Left renal cortex interstitium (tissue), 4 donors: ENCODE results near the gene RPUSD4. TPM values are rescaled to one million over a fixed set of nuclear protein-coding genes. Genes with fewer than 3 reads are reported as not detected.

Experiments used
- DNase-seq, 4 donors: peaks; one replicate each; pipeline ENCODE4 v3.0.0-alpha.2; 2013; ENCODE audit warnings: low read depth in 4 of 4, low spot score in 2 of 4, missing footprints in 1 of 4
- polyA plus RNA-seq, 4 donors: library from polyadenylated mRNA; unstranded; fragments of 120-200 nt; gene quantifications; one replicate each; pipeline ENCODE4 v1.2.1, GENCODE V29; 2013; ENCODE audit not compliant: insufficient read length in 4 of 4

The RPUSD4 gene
- polyA plus RNA-seq, 4 donors: 29.4 to 40.0 (median 34.4) TPM

DNA sequence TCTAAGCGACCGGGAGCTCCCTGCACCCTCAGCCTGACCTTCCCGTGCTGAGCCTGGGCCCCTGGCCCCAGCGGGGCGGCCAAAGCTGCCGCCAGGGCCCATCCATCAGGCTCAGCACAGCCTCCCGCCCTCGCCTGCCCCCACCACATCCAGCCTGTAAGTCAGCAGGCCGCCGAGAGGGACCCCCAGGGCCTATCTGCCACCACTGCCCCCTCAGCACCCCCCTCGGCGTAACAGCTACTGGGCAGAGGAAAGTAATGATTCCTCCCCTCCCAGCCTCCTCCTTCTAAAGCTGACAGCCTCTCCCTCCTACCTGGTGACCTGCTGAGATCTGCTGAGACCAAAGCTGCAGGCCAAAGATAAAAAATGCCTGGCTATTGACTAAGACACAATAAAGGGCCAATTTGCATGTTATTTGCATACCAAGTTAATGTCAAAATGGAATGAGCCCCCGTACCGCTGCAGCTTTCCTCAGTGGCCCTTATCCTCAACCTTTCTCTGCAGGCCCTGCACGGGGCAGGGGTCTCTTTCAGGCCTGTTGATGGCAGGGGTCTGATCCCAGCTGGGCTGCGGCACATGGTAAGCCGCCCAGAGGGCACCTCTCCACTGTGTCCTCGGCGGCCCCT lies 51.6 kb downstream of the RPUSD4 start:
- DNase-seq: no peak

DNA sequence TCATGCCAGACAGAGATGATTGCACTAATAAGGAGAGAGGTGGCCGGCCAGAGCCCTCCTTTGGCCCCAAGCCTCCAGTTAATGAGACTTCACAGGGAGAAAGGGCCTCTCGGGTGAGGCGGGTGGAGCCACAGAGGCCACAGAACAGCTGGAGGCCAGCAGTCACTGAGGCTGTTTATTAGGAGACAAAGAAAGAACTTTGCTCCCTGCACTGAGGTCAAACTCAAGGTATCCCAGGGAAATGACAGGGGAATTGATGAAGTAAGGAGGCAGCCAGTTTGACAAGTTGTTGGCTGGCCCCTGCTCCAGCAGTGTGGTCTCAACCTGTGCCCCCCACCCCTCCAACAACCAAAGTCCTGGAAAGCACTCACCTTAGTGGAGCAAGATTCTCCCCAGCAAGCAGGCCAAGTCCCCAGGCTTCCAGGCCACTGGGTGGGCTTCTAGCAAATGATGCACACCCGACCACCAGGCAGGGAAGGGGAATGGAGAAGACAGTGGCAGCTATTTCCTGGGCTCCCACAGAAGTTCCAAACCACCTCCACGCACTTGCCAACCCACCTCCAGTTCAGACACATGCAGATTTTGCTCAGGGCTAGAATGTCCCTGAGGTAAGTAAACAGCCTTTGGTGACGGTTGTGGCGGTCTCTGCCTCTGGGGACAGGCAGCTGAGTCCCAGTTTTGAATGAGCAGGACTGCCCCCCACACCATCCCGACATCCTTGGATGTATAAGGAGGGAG lies 53.2 kb downstream of the RPUSD4 start:
- DNase-seq: no peak

DNA sequence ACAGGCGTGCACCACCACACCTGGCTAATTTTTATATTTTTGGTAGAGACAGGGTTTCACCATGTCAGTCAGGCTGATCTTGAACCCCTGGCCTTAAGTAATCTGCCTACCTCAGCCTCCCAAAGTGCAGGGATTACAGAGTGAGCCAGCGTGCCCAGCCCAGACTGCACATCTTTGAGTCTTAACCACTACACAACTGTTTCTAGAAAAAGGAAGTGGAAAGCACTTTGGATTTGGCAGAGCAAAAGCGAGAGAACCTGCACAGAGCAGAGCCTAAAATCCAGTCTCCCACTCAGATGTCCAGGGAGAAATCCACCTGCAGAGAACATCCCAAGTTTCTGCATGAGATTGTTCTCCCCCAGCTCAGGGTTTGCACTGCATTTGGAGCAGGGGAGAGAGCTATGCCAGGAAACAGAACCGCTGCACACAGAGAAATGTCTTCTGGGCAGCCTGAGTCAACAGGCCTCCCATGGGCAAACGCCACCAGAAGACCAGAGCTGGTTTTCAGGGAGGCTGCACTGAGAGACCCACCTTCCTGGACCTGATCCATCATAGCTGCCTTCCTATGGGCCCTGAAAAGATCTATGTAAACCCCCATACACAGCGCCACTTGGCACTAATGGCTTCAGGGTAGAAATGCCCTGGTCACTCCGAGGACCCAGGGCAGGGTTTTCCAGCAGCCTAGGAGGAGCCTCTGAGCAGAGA lies 54.0 kb downstream of the RPUSD4 start:
- no peak for DNase-seq

DNA sequence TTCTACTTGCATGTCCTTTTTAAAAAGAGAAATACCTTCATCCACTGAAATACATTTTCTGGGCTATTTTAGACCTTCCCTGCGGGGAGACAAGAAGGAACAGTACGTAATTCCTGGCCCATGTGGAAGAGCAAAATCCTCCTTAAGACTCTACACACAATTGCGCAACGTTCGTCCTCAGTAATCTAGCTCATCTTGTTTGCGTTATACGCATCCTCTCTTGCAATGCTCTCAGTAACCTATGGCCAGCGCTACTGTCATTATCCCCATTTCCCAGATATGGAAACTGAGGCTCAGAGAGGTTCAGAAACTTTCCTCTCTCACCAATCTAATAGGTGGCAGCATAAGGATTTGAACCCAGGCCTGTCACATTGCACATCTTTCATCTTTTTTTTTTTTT lies 54.6 kb downstream of the RPUSD4 start:
- no peak for DNase-seq

DNA sequence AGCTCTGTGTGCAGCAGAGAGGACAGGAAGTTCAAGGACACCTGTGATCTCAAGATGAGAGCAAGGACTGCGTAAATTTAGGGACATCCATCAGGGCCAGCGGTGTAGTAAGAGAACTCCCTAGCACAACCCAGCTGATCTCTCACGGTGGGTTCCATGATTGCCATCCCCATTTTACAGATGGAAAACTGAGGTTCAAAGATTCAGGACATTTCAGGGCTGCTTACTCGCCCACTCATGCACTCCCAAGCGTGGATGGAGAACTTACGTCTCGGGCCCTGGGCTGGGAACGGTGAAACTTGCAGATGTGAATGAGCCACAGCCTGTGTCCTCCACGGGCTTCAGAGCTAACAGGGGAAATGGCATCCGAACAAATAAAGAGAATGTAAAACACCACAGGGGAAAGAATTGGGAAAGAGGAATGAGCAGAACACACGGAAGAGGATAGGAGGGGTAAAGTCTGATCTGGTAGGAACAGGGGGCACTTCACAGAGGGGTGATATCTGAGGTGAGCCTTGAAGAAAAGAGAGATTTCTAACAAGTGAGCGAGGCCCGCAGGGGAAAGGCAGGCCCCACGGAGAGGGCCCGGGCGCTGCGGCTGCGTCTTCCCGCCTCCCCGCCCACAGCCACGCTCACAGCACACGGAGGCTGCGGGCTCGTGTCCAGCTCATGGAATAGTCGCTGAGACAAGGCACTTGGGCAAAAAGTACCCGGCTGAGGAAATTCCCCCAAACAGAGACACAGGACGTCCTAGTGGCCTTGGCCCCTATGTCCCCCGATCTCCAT lies 55.9 kb downstream of the RPUSD4 start:
- no peak for DNase-seq

DNA sequence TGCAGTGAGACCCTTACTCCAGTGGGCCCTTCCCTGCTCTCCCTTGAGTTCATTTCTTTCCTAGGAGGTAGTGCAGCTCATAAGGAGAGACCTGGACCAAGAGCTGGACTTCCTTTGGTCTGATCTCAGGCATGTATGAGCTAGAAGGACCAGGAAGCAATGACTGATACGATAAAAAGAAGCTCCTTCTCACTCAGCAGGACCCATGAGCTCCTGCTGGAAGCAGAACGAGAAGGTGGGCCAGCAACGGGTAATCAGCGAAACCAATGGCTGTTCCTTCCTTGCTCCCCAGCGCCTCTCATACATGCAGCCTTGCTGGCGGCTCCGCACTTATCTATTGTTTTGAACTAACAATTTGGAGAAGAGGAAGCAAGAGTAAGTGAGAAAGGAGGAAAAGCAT lies 56.8 kb downstream of the RPUSD4 start:
- DNase-seq: no peak

DNA sequence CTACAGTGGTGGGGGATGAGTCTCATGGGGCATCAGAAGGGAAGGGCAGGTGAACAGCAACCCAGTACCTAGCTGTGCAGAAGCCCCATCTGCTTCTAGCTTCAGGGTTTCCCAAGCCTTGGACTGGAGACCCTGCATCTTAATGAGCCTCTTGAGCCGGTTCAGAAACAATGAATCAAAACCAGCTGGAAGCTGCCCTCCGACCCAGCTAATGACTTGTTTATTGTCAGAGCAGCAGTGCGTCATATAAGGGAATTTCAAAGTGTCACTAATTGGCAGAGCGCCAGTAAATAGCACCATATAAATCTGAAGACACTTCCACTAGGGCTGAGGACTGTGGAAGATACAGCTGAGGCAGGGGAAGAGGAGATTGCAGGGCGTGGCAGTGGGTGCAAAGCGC lies 57.5 kb downstream of the RPUSD4 start:
- DNase-seq: peak in 3 of 4 donors; percentile 80 to 87 (median 86)

DNA sequence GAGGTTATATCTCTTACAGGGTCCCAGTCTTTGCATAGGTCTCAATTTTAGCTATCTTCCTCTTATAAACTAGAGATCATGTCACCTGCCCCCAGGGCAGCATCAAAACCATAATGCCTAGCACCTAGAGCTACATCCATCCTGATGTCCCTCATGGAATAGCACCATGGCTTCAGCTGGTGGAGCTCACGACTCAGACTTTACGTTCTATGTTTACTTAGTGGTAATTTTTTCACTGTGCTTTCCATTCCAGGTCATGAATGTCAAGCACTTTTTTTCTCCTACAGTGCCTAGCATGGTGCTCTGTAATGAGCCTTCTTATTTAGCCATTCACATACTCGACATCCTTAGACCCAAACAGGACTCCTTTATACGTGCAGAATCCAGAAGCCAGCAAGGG lies 58.4 kb downstream of the RPUSD4 start:
- DNase-seq: no peak

DNA sequence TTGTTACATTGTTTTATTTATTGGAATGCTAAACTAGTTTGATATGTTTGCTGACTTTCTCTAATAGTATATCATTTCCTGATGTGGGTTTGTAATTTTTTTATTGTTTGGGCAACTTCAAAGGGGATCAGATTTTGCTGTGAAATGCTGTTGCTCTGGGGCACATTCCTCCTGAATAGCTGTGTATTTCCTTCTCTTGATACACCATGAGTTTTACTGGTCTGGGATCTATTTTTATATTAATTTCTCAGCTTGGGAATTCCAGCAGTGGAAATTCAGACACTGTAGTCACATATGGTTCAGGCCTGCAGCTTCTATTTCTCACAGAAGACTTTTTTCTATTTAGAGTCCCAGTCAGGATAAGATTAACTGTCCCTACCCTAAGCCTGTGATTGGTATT lies 58.9 kb downstream of the RPUSD4 start:
- DNase-seq: no peak

DNA sequence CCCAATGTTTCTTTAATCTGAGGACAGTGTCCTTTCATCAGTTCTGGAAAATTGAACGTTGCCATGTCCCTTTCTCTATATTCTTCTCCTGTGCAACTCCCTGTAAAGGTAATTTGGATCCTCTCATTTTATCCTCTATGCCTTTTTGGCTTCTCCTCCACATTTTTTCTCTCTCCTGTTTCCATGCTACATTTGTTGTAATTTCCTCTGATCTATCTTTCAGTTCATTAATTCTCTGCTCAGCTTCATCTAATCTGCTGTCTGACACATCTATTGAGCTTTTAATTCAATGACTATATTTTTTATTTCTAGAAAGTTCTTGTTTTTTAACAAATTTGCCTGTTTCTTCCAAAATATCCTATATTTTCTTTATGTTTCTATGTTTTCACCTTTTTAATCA lies 59.3 kb downstream of the RPUSD4 start:
- no peak for DNase-seq

Other genes starting within 250 kb of the RPUSD4 start
- gene CDON, start 148.8 kb downstream of the RPUSD4 start, polyA plus RNA-seq: 10 to 100 TPM; 17.9 to 29.2 (median 22.9) TPM
- 10 to 100 TPM; 27.5 to 31.3 (median 28.7) TPM for gene FAM118B, start 132 bp upstream of the RPUSD4 start, polyA plus RNA-seq
- 10 to 100 TPM; 75.1 to 82.4 (median 78.7) TPM for gene SRPRA, start 57.2 kb upstream of the RPUSD4 start, polyA plus RNA-seq
- gene FOXRED1, start 57.5 kb upstream of the RPUSD4 start, polyA plus RNA-seq: 10 to 100 TPM; 30.8 to 64.5 (median 47.1) TPM
- 10 to 100 TPM; 10.6 to 19.1 (median 13.5) TPM for gene TIRAP, start 71.4 kb upstream of the RPUSD4 start, polyA plus RNA-seq
- 10 to 100 TPM; 12.7 to 17.6 (median 15.8) TPM for gene DCPS, start 92.4 kb upstream of the RPUSD4 start, polyA plus RNA-seq
- gene ST3GAL4, start 144.0 kb upstream of the RPUSD4 start, polyA plus RNA-seq: 10 to 100 TPM; 15.4 to 24.5 (median 17.7) TPM